GM08714 (cell line): ENCODE results near the gene CFAP68.
A peak's percentile ranks its signal among the peaks of the same experiment; 100 is the strongest.
"Not testable (repeated sequence)": the region's sequence is repeated elsewhere in the genome, so short reads cannot be mapped to it uniquely, and the experiment has no call there.

Experiments
- H3K4me3 ChIP-seq: fragments of 200-500 bp; sonication (Bioruptor generic); 2 replicates; pipeline ENCODE4 v1.5.1; 2014; ENCODE audit warnings: mild to moderate bottlenecking, low read length, inconsistent platforms
- ZNF274 ChIP-seq: IDR thresholded peaks from 2 replicates; pipeline ENCODE4 v1.6.1; 2012; ENCODE audit warnings: mild to moderate bottlenecking, low read depth, low read length

CFAP68 gene

GRCh38 chr11:111849631-111850030, 29.7 kb upstream of the CFAP68 start:
- H3K4me3 ChIP-seq, result no peak overlapping the region
- TF ChIP-seq ZNF274, result no peak

GRCh38 chr11:111851067-111851466, 28.3 kb upstream of the CFAP68 start:
- TF ChIP-seq ZNF274, result no peak
- no peak overlapping the region for H3K4me3 ChIP-seq

- no peak overlapping the region for H3K4me3 ChIP-seq
- no peak for TF ChIP-seq ZNF274
These were observed 27.7 kb upstream of the CFAP68 start for GRCh38 chr11:111851636-111852035.

GRCh38 chr11:111852103-111852502, 27.2 kb upstream of the CFAP68 start:
- H3K4me3 ChIP-seq, result no peak overlapping the region
- no peak for TF ChIP-seq ZNF274

- no peak for TF ChIP-seq ZNF274
- H3K4me3 ChIP-seq, result no peak overlapping the region
These were observed 23.8 kb upstream of the CFAP68 start for GRCh38 chr11:111855506-111855905.

GRCh38 chr11:111860257-111860656, 19.1 kb upstream of the CFAP68 start:
- H3K4me3 ChIP-seq, result no peak overlapping the region
- TF ChIP-seq ZNF274, result no peak

GRCh38 chr11:111870113-111870512, 9.2 kb upstream of the CFAP68 start:
- H3K4me3 ChIP-seq, result peak overlapping the region; percentile 15; the same call in 1 of the 2 replicates

GRCh38 chr11:111870522-111870885, 8.8 kb upstream of the CFAP68 start:
- peak overlapping the region; percentile 93 for H3K4me3 ChIP-seq
- TF ChIP-seq ZNF274, result no peak

More at GRCh38 chr11:111870113-111870512, 9.2 kb upstream of the CFAP68 start:
- no peak for TF ChIP-seq ZNF274

GRCh38 chr11:111870886-111871692, 8.3 kb upstream of the CFAP68 start, which contains the start of gene ALG9:
TSS of gene ALG9 (minus strand) at chr11:111871581. CDS start at chr11:111871482, 99 bp downstream.
- H3K4me3 ChIP-seq, result peak within 1 kb of the TSS; percentile 93
- no peak for TF ChIP-seq ZNF274

- no peak for TF ChIP-seq ZNF274
- peak overlapping the region; percentile 93 for H3K4me3 ChIP-seq
These were observed 7.6 kb upstream of the CFAP68 start for GRCh38 chr11:111871693-111872161.

- H3K4me3 ChIP-seq, result peak overlapping the region; percentile 66
- TF ChIP-seq ZNF274, result no peak
These were observed 924 bp upstream of the CFAP68 start for GRCh38 chr11:111878385-111878848.

- no peak for TF ChIP-seq ZNF274
- H3K4me3 ChIP-seq, result peak overlapping the region; percentile 66
These were observed 258 bp downstream of the CFAP68 start for GRCh38 chr11:111879637-111879960.

GRCh38 chr11:111882202-111882601, 2.9 kb downstream of the CFAP68 start:
- no peak overlapping the region for H3K4me3 ChIP-seq
- TF ChIP-seq ZNF274, result no peak

GRCh38 chr11:111885053-111885452, 5.7 kb downstream of the CFAP68 start:
- H3K4me3 ChIP-seq, result not testable (repeated sequence)

- TF ChIP-seq ZNF274, result no peak
- H3K4me3 ChIP-seq, result no peak overlapping the region
These were observed 6.7 kb downstream of the CFAP68 start for GRCh38 chr11:111886032-111886431.
